ENCODE results near the gene VAV2. TPM values are rescaled to one million over a fixed set of nuclear protein-coding genes. Genes with fewer than 3 reads are reported as not detected.

VAV2 gene
- total and polyA plus RNA-seq, 4 donors, result 4.9 to 26.4 (median 17.0) TPM

DNA sequence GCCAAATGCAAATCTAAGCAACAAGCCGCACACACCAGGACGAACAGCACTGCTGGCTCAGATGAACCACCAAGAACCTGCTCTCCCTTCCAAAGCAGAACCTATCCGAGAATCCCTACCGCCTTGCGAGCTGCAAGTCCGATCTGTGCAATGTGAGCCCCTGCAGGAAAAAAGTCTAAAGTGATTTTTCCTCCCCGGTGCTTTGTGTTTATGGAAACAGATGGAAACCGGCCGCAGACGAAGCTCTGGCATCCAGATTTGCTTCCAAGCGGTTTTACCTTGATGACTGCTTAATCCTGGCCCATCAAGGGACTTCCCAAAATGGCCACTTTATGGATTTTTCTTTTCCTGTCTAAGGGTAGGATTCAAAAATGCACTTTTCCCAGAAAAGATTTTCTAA, 112.5 kb downstream of the VAV2 start (continued):
- TF ChIP-seq, protein P1, sequence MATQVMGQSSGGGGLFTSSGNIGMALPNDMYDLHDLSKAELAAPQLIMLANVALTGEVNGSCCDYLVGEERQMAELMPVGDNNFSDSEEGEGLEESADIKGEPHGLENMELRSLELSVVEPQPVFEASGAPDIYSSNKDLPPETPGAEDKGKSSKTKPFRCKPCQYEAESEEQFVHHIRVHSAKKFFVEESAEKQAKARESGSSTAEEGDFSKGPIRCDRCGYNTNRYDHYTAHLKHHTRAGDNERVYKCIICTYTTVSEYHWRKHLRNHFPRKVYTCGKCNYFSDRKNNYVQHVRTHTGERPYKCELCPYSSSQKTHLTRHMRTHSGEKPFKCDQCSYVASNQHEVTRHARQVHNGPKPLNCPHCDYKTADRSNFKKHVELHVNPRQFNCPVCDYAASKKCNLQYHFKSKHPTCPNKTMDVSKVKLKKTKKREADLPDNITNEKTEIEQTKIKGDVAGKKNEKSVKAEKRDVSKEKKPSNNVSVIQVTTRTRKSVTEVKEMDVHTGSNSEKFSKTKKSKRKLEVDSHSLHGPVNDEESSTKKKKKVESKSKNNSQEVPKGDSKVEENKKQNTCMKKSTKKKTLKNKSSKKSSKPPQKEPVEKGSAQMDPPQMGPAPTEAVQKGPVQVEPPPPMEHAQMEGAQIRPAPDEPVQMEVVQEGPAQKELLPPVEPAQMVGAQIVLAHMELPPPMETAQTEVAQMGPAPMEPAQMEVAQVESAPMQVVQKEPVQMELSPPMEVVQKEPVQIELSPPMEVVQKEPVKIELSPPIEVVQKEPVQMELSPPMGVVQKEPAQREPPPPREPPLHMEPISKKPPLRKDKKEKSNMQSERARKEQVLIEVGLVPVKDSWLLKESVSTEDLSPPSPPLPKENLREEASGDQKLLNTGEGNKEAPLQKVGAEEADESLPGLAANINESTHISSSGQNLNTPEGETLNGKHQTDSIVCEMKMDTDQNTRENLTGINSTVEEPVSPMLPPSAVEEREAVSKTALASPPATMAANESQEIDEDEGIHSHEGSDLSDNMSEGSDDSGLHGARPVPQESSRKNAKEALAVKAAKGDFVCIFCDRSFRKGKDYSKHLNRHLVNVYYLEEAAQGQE (IDR thresholded peaks at IDR 0.05), result no peak
- TF ChIP-seq HNF4G (IDR thresholded peaks at IDR 0.05), result no peak
- TF ChIP-seq HNF4A (conservative IDR thresholded peaks at IDR 0.05), result no peak
- no peak for TF ChIP-seq YY1 (IDR thresholded peaks at IDR 0.05)

DNA sequence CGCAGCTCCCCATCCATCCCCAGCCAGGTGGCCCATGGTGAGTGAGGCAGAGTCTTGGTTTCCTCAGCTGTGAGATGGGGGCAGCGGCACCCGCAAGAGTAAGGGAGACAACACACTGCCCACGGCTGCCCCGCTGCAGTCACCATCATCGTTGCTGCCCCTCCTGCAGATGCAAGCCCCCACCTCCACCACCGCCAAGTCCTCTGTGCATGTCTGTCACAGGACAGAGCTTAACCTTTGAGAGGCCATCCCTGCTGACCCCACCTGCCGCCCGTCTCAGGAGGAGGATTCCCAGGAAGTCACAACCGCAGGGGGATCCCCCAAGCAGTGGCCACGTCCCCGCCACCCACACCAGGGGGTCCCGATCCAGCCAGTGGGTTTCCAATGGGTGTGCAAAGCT, 113.7 kb downstream of the VAV2 start:
- Histone ChIP-seq H3K36me3 (ENCODE audit: control insufficient read depth in 4 of 4, insufficient read depth in 3 of 4, low read depth in 1 of 4, low read length in 3 of 4) (no peaks in the 10 kb centered on the region), H3K4me3 (ENCODE audit: low read depth in 1 of 3, low read length in 3 of 3) (no peak overlapping the region), H3K9ac (ENCODE audit: low read depth in 1 of 2, low read length in 2 of 2) (no peak overlapping the region), H3K27ac (ENCODE audit: low read depth in 1 of 2, low read length in 2 of 2) (peak overlapping the region; percentile 23 to 32), H3K27me3 (ENCODE audit: control insufficient read depth in 4 of 4, insufficient read depth in 4 of 4, low read length in 3 of 4) (no peaks in the 10 kb centered on the region), H3K4me1 (ENCODE audit: control insufficient read depth in 4 of 4, insufficient read depth in 4 of 4, low read length in 3 of 4) (peaks cover 32 to 85% (median 64%) of the 10 kb centered on the region in 4 donors), H3K9me3 (ENCODE audit: control insufficient read depth in 4 of 4, low read length in 3 of 4) (no peaks in the 10 kb centered on the region)
- WGBS, result 95% methylated on average over 13 of the region's 13 CpGs
- no peak for TF ChIP-seq FOXA2 (IDR thresholded peaks at IDR 0.05)
- TF ChIP-seq, protein P1 (IDR thresholded peaks at IDR 0.05), result no peak
- no peak for TF ChIP-seq RXRA (IDR thresholded peaks at IDR 0.05)
- no peak for TF ChIP-seq HNF4G (IDR thresholded peaks at IDR 0.05)
- no peak for TF ChIP-seq SP1 (IDR thresholded peaks at IDR 0.05)
- no peak for TF ChIP-seq RAD21 (IDR thresholded peaks at IDR 0.05)
- TF ChIP-seq, protein P2, sequence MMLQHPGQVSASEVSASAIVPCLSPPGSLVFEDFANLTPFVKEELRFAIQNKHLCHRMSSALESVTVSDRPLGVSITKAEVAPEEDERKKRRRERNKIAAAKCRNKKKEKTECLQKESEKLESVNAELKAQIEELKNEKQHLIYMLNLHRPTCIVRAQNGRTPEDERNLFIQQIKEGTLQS (IDR thresholded peaks at IDR 0.05), result no peak
- TF ChIP-seq GABPA (IDR thresholded peaks at IDR 0.05 in 1 of 2, conservative IDR thresholded peaks at IDR 0.05 in 1 of 2), result no peak
- no peak for TF ChIP-seq NR2F2 (IDR thresholded peaks at IDR 0.05)
- no peak for DNase-seq (ENCODE audit: low spot score)

DNA sequence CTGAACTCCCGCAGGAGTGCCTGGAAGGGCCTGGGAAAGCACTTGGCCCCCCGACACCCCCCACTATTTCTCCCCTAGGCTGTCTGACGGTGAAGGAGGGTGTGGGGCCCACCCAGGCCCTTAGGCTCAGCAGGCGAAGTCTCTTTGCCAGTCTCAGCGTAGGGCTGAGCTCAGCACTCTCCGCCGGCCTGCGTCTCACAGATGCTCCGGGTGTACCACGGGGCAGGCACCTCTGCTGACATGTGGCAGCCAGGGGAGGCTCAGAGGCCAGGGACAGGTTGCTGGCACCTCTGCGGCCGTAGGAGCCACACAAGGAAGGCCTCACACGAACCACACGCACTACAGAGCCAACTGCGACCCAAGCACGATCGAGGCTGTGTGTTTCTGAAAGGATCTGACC, 114.2 kb downstream of the VAV2 start:
- H3K9me3 ChIP-seq (ENCODE audit: control insufficient read depth in 4 of 4, low read length in 3 of 4), result no peaks in the 10 kb centered on the region
- H3K27me3 ChIP-seq (ENCODE audit: control insufficient read depth in 4 of 4, insufficient read depth in 4 of 4, low read length in 3 of 4), result no peaks in the 10 kb centered on the region
- H3K4me1 ChIP-seq (ENCODE audit: control insufficient read depth in 4 of 4, insufficient read depth in 4 of 4, low read length in 3 of 4), result peaks cover 29 to 84% (median 61%) of the 10 kb centered on the region in 4 donors
- H3K27ac ChIP-seq (ENCODE audit: low read depth in 1 of 2, low read length in 2 of 2), result peak overlapping the region; percentile 23 to 32
- H3K4me3 ChIP-seq (ENCODE audit: low read depth in 1 of 3, low read length in 3 of 3), result no peak overlapping the region
- no peak overlapping the region for H3K9ac ChIP-seq (ENCODE audit: low read depth in 1 of 2, low read length in 2 of 2)
- no peak for TF ChIP-seq TAF1 (conservative IDR thresholded peaks at IDR 0.05)
- no peak for TF ChIP-seq SP1 (IDR thresholded peaks at IDR 0.05)
- TF ChIP-seq, protein P2 (IDR thresholded peaks at IDR 0.05), result no peak
- TF ChIP-seq, protein P1 (IDR thresholded peaks at IDR 0.05), result no peak
- TF ChIP-seq JUND (IDR thresholded peaks at IDR 0.05), result no peak
- TF ChIP-seq, protein P3, sequence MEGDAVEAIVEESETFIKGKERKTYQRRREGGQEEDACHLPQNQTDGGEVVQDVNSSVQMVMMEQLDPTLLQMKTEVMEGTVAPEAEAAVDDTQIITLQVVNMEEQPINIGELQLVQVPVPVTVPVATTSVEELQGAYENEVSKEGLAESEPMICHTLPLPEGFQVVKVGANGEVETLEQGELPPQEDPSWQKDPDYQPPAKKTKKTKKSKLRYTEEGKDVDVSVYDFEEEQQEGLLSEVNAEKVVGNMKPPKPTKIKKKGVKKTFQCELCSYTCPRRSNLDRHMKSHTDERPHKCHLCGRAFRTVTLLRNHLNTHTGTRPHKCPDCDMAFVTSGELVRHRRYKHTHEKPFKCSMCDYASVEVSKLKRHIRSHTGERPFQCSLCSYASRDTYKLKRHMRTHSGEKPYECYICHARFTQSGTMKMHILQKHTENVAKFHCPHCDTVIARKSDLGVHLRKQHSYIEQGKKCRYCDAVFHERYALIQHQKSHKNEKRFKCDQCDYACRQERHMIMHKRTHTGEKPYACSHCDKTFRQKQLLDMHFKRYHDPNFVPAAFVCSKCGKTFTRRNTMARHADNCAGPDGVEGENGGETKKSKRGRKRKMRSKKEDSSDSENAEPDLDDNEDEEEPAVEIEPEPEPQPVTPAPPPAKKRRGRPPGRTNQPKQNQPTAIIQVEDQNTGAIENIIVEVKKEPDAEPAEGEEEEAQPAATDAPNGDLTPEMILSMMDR (IDR thresholded peaks at IDR 0.05; ENCODE audit: low read depth, low read length, missing input control), result no peak
- TF ChIP-seq FOXA2 (IDR thresholded peaks at IDR 0.05), result no peak
- TF ChIP-seq YY1 (IDR thresholded peaks at IDR 0.05), result no peak
- TF ChIP-seq GABPA (IDR thresholded peaks at IDR 0.05 in 1 of 2, conservative IDR thresholded peaks at IDR 0.05 in 1 of 2), result no peak
- TF ChIP-seq, protein P4, sequence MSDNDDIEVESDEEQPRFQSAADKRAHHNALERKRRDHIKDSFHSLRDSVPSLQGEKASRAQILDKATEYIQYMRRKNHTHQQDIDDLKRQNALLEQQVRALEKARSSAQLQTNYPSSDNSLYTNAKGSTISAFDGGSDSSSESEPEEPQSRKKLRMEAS (IDR thresholded peaks at IDR 0.05), result no peak
- TF ChIP-seq RAD21 (IDR thresholded peaks at IDR 0.05), result no peak
- no peak for TF ChIP-seq RXRA (IDR thresholded peaks at IDR 0.05)
- no peak for TF ChIP-seq NR2F2 (IDR thresholded peaks at IDR 0.05)
- H3K36me3 ChIP-seq (ENCODE audit: control insufficient read depth in 4 of 4, insufficient read depth in 3 of 4, low read depth in 1 of 4, low read length in 3 of 4), result no peaks in the 10 kb centered on the region
- 77% methylated on average over 17 of the region's 17 CpGs for WGBS
- DNase-seq (ENCODE audit: low spot score), result no peak
